DND-41 (cell line): Measurements from ENCODE around the gene TBC1D8.

ENCODE experiments used
- ATAC-seq: fragments of 200-7000 bp; cut with Tn5 transposase; 3 replicates; pipeline ENCODE4 v1.9.1; 2021; ENCODE audit warnings: low read depth; ENCODE audit not compliant: insufficient read depth
- DNase-seq: peaks from one replicate; pipeline ENCODE4 v3.0.0-alpha.2; 2020
- H2AFZ ChIP-seq: 2 replicates; pipeline ENCODE4 v1.6.0; 2012; ENCODE audit warnings: low read depth, low read length
- H3K27ac ChIP-seq: 2 replicates; pipeline ENCODE4 v1.5.1; 2012; ENCODE audit warnings: low read length, inconsistent platforms
- H3K27me3 ChIP-seq: fragments of 200-600 bp; sonication (generic); 2 replicates; pipeline ENCODE4 v1.6.0; 2012; ENCODE audit warnings: low read length, mild to moderate bottlenecking, inconsistent platforms; ENCODE audit not compliant: insufficient read depth, poor library complexity
- H3K36me3 ChIP-seq: 2 replicates; pipeline ENCODE4 v1.5.1; 2012; ENCODE audit warnings: low read length, inconsistent platforms; ENCODE audit not compliant: insufficient read depth
- H3K4me1 ChIP-seq: 2 replicates; pipeline ENCODE4 v1.5.1; 2012; ENCODE audit warnings: mild to moderate bottlenecking, low read length; ENCODE audit not compliant: insufficient read depth
- H3K4me2 ChIP-seq: 2 replicates; pipeline ENCODE4 v1.6.0; 2012; ENCODE audit warnings: mild to moderate bottlenecking, moderate library complexity, low read length, inconsistent platforms; ENCODE audit not compliant: insufficient read depth
- H3K4me3 ChIP-seq, 2 experiments: fragments of 200-600 bp in 1 of 2; shearing (Covaris generic) in 1 of 2; 2 replicates each; pipeline ENCODE4 v1.5.1; 2012 to 2016; ENCODE audit warnings: inconsistent platforms in 2 of 2, low read length in 2 of 2, mild to moderate bottlenecking in 2 of 2, low read depth in 1 of 2, moderate library complexity in 1 of 2
- H3K79me2 ChIP-seq: 2 replicates; pipeline ENCODE4 v1.6.0; 2012; ENCODE audit warnings: low read length, inconsistent platforms; ENCODE audit not compliant: insufficient read depth
- H3K9ac ChIP-seq: 2 replicates; pipeline ENCODE4 v1.6.0; 2012; ENCODE audit warnings: low read depth, mild to moderate bottlenecking, inconsistent platforms, low read length, moderate library complexity
- H3K9me3 ChIP-seq: 2 replicates; pipeline ENCODE4 v1.5.1; 2012; ENCODE audit warnings: low read length, moderate library complexity, mild to moderate bottlenecking, inconsistent platforms; ENCODE audit not compliant: insufficient read depth, severe bottlenecking
- H4K20me1 ChIP-seq: 2 replicates; pipeline ENCODE4 v1.6.0; 2012; ENCODE audit warnings: low read length; ENCODE audit not compliant: insufficient read depth
- EZH2 ChIP-seq: IDR thresholded peaks from 3 replicates; pipeline ENCODE4 v1.6.1; 2012; ENCODE audit warnings: borderline replicate concordance, low read depth, mild to moderate bottlenecking, moderate library complexity, low read length, inconsistent platforms; ENCODE audit not compliant: severe bottlenecking
- TF ChIP-seq, protein P1 (sequence below): IDR thresholded peaks from 2 replicates; pipeline ENCODE4 v1.5.1; 2012; ENCODE audit warnings: borderline replicate concordance, low read length, moderate library complexity, mild to moderate bottlenecking; ENCODE audit not compliant: poor library complexity, severe bottlenecking; ENCODE audit errors: extremely low read depth

TBC1D8 gene

DNA sequence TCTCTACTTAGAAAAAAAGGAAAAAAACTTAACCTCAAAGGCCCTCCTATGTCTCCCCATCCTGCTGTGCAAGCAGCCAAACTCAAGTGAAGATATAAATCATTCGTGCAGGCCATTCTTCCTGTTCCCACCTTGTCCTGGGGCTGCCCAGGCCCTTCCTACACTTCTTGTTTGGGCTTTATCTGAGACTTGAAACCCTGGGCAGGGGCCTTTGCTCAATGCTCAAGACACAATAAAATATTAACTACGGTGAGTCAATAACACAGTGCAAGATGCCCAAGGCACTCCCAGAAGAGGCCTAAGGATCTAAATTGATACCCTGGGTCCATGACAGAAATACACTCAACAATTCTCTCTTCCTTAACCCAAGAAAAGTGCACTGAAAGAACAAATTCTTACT, 67.6 kb downstream of the TBC1D8 start:
- Histone ChIP-seq H3K4me3 (no peak overlapping the region), H3K27ac (no peak overlapping the region), H3K9ac (no peak overlapping the region), H3K36me3 (peaks cover 3% of the 10 kb centered on the region; the same call in 1 of the 2 replicates), H3K4me2 (no peak overlapping the region), H3K79me2 (no peaks in the 10 kb centered on the region; the same call in 1 of the 2 replicates), H3K27me3 (no peaks in the 10 kb centered on the region), H4K20me1 (no peaks in the 10 kb centered on the region), H3K9me3 (no peaks in the 10 kb centered on the region), H3K4me1 (no peaks in the 10 kb centered on the region), H2AFZ (no peak overlapping the region)
- TF ChIP-seq EZH2, result no peak
- TF ChIP-seq, protein P1, sequence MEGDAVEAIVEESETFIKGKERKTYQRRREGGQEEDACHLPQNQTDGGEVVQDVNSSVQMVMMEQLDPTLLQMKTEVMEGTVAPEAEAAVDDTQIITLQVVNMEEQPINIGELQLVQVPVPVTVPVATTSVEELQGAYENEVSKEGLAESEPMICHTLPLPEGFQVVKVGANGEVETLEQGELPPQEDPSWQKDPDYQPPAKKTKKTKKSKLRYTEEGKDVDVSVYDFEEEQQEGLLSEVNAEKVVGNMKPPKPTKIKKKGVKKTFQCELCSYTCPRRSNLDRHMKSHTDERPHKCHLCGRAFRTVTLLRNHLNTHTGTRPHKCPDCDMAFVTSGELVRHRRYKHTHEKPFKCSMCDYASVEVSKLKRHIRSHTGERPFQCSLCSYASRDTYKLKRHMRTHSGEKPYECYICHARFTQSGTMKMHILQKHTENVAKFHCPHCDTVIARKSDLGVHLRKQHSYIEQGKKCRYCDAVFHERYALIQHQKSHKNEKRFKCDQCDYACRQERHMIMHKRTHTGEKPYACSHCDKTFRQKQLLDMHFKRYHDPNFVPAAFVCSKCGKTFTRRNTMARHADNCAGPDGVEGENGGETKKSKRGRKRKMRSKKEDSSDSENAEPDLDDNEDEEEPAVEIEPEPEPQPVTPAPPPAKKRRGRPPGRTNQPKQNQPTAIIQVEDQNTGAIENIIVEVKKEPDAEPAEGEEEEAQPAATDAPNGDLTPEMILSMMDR, result no peak
- DNase-seq, result no peak
- no peak for ATAC-seq

DNA sequence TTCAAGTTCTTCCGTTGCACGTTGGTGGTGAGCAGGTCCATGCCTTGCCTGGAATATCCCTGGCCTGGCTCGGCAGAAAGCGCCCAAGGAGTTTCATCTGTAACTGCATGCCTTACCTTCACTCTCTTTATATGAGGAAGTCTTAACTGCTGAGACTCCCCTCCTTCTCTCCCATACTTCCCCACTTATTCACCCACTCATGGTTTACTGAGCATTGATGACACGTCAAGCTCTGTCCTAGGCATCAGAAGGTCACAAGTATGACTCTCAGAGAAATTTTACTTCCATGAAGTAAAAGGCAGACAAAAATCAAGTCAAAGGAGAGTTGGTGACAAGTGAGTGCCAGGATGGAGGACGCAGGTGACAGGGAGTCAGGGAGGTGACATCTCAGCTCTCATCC, 68.2 kb downstream of the TBC1D8 start:
- no peak overlapping the region for H3K4me2 ChIP-seq
- no peaks in the 10 kb centered on the region for H4K20me1 ChIP-seq
- H3K27ac ChIP-seq, result no peak overlapping the region
- no peak overlapping the region for H2AFZ ChIP-seq
- no peaks in the 10 kb centered on the region for H3K9me3 ChIP-seq
- no peak for TF ChIP-seq EZH2
- TF ChIP-seq, protein P1, result no peak
- H3K27me3 ChIP-seq, result no peaks in the 10 kb centered on the region
- H3K79me2 ChIP-seq, result no peaks in the 10 kb centered on the region; the same call in 1 of the 2 replicates
- no peak for DNase-seq
- no peak overlapping the region for H3K9ac ChIP-seq
- ATAC-seq, result no peak
- H3K4me1 ChIP-seq, result no peaks in the 10 kb centered on the region
- no peak overlapping the region for H3K4me3 ChIP-seq
- H3K36me3 ChIP-seq, result peaks cover 3% of the 10 kb centered on the region; the same call in 1 of the 2 replicates

DNA sequence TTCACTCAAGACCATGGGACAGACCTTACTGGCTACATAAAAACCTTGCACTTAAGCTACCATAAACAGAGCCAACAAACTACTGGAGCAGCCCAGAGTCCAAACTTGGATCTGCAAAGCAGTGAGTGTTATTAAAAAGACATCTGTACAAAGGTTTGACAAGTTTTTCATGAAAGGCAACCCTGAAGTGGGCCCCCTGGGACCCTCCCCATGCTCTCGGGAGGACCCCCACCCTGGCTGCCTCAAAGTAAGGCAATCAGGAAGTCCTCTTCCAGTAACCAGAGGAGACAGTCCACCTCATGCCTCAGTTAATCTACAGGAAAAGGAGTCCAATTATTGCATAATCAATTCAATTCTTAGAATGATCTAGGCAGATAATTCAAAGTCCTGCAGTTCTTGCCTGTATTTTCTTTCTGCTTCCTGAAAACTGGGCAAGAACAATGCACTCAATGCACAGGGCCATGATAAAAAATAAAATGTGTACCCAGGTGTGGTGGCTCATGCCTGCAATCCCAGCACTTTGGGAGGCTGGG, 69.7 kb downstream of the TBC1D8 start:
- Histone ChIP-seq H4K20me1 (no peaks in the 10 kb centered on the region), H3K27ac (no peak overlapping the region), H3K4me3 (no peak overlapping the region), H3K79me2 (no peaks in the 10 kb centered on the region; the same call in 1 of the 2 replicates), H2AFZ (no peak overlapping the region), H3K4me2 (no peak overlapping the region), H3K4me1 (no peaks in the 10 kb centered on the region), H3K9ac (no peak overlapping the region), H3K27me3 (no peaks in the 10 kb centered on the region), H3K36me3 (peaks cover 3% of the 10 kb centered on the region; the same call in 1 of the 2 replicates), H3K9me3 (no peaks in the 10 kb centered on the region)
- TF ChIP-seq, protein P1, result no peak
- no peak for TF ChIP-seq EZH2
- ATAC-seq (no peak), DNase-seq (no peak)
